ENCODE data around the gene CNDP2. TPM values are rescaled to one million over a fixed set of nuclear protein-coding genes. Genes with fewer than 3 reads are reported as not detected.
"Not testable (repeated sequence)": the region's sequence is repeated elsewhere in the genome, so short reads cannot be mapped to it uniquely, and the experiment has no call there.

The CNDP2 gene
- total RNA-seq, 4 donors from 2014 or later = 78.8 to 132 (median 89.3) TPM

- no peak for TF ChIP-seq CTCF (IDR thresholded peaks at IDR 0.05)
- ATAC-seq (ENCODE audit: low FRiP score) (no peak), DNase-seq (ENCODE audit: low spot score) (no peak)
Measured at GRCh38 chr18:74521068-74521725, 25.0 kb downstream of the CNDP2 start.

GRCh38 chr18:74522635-74523548 is 26.7 kb downstream of the CNDP2 start:
- no peak for DNase-seq (ENCODE audit: low spot score)
- no peak for TF ChIP-seq CTCF (IDR thresholded peaks at IDR 0.05)
- no peak for ATAC-seq (ENCODE audit: low FRiP score)

GRCh38 chr18:74524097-74524496 is 27.9 kb downstream of the CNDP2 start:
- DNase-seq (ENCODE audit: low spot score) (no peak), ATAC-seq (ENCODE audit: low FRiP score) (no peak)
- no peak for TF ChIP-seq CTCF (IDR thresholded peaks at IDR 0.05)

- not testable (repeated sequence) for DNase-seq (ENCODE audit: low spot score); ATAC-seq (ENCODE audit: low FRiP score)
Measured at GRCh38 chr18:74524915-74525314, 28.8 kb downstream of the CNDP2 start.

- DNase-seq (ENCODE audit: low spot score) = no peak
Measured at GRCh38 chr18:74525741-74526140, 29.6 kb downstream of the CNDP2 start.

GRCh38 chr18:74526488-74526887 is 30.3 kb downstream of the CNDP2 start:
- DNase-seq (ENCODE audit: low spot score) = no peak
- no peak for ATAC-seq (ENCODE audit: low FRiP score)
- TF ChIP-seq CTCF (IDR thresholded peaks at IDR 0.05) = no peak

More at GRCh38 chr18:74525741-74526140, 29.6 kb downstream of the CNDP2 start:
- ATAC-seq (ENCODE audit: low FRiP score) = no peak
- no peak for TF ChIP-seq CTCF (IDR thresholded peaks at IDR 0.05)

- no peak for DNase-seq (ENCODE audit: low spot score)
- no peak for TF ChIP-seq CTCF (IDR thresholded peaks at IDR 0.05)
- ATAC-seq (ENCODE audit: low FRiP score) = no peak
Measured at GRCh38 chr18:74528478-74528877, 32.3 kb downstream of the CNDP2 start.

Measured in omental fat pad (tissue), 4 donors.